NCI-H82 treated with DMSO at 0.1 percent for 48 hours (cell line): ENCODE measurements around the gene TXNDC16.
"Not testable (repeated sequence)": the region's sequence is repeated elsewhere in the genome, so short reads cannot be mapped to it uniquely, and the experiment has no call there.

Source experiments
- DNase-seq: peaks from one replicate; lab custom pipeline; 2025; ENCODE audit not compliant: unreplicated experiment; lab: John Stamatoyannopoulos, UW

TXNDC16 gene

DNA sequence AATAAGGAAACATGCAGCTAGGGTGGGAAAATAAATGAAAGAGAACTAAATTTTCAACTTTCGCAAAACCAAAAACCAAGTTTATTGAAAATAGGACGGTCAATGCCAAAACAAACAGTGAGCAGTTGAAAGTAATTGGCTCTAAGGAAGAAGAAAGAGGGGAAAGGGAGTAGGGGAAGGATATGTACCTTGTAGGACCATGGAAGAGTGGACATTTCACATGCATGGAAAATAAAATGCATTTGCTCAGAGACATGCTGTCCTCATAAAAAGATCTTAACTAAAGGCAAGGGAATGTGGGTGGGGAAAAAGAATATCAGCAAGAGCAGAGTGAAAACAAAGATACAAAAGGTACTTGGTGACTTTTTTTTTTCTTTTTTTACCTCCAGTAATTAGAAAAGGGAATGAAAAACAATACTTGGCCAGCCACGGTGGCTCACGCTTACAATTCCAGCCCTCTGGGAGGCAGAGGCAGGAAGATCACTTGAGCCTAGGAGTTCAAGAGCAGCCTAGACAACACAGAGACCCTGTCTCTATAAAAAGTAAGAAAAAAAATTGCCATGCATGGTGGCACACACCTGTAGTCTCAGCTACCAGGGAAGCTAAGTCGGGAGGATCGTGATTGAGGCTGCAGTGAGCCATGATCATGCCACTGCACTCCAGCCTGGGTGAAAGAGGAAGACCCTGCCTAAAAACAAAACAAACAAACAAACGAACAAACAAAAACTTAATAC is 6.6 kb downstream of the TXNDC16 start:
- no peak for DNase-seq

GRCh38 chr14:52538623-52539022 is 13.7 kb downstream of the TXNDC16 start:
- DNase-seq, result no peak

DNA sequence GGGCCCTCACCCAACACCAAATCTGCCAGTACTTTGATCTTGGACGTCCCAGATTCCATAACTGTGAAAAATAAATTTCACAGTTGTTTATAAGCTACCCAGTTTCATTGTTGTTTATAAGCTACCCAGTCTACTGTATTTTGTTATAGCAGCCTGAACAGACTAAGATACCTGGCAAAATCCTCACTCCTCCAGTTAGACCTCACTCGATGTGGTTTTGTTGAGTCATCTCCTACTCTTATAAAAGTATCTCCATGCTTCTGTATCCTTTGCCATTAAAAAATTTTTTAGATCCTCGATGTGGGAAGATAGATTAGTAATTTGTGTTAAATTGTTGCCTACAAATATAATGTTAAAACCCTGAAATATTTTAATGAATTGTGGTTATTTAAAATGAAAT is 16.0 kb downstream of the TXNDC16 start:
- no peak for DNase-seq

DNA sequence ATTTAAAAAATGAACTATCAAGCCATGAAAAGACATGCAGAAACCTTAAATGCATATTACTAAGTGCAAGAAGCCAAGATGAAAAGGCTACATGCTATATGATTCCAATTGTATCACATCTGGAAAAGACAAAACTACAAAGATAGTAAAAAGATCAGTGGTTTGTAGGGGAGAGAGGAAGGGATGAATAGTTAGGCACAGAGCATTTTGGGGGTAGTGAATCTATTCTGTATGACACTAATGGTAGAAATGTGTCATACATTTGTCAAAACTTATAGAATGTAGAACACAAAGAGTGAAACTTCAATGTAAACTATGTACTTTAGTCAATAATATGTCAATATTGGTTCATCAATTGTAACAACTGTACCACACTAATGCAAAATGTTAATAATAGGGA is 20.8 kb downstream of the TXNDC16 start:
- DNase-seq, result no peak

GRCh38 chr14:52527052-52527451 is 25.3 kb downstream of the TXNDC16 start:
- DNase-seq, result no peak

DNA sequence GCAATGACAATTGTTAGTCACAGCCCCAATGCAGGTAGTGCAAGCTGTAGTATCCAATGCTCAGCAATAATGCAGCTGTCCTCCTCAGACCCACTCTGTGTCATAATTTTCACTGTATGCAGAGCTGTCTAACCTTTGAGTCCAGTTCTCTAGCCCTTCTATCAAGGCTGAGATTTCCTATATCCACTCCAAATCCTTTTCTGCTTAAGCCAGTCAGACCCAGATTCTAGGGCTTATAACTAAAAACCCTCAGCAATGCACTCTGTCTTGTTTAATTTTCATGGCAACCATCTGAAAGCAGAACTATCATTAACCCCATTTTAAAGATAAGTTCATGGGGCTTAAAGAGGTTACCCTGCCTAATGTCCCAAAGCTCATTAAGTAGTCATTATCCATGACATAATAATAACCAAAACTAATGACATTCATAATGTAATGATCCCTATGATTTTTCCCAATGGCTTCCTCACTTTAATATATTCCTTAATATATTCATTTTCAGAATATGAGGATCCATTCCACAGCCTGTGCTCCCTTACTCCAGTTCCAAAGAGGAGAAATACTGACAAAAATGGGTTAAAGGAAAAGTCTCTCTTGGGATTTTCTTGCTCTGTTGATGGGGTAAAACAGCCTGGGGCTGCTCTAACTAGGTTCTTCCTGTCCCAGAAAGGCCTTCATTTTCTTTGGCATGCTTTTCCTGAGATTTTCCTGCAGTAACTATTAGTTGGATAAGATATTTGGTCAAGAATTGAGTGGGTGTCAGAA is 29.5 kb downstream of the TXNDC16 start:
- no peak for DNase-seq

GRCh38 chr14:52522033-52522432 is 30.3 kb downstream of the TXNDC16 start:
- DNase-seq, result no peak

GRCh38 chr14:52514046-52514811 is 38.1 kb downstream of the TXNDC16 start:
- DNase-seq, result no peak

DNA sequence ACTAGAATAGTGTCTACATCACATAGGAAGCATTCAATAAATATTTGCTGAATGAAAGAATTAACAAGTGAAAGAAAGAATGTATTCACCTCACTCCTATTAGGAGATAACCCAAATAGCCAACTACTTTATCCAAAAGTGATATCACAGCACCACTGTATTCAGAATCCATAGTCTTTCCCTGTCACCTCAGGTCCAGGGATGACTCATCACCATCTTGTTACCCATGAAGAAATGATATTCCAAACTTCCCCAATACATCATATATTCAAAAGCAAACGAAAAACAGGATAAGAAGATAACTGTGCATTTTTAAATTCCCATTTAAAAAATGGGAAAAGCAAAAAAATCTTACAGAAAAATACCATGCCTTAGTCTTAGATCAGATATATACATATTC is 39.1 kb downstream of the TXNDC16 start:
- no peak for DNase-seq

- no peak for DNase-seq
Measured at GRCh38 chr14:52494444-52494843, 57.9 kb downstream of the TXNDC16 start.

- DNase-seq, result no peak
Measured at GRCh38 chr14:52485350-52485960, 66.8 kb downstream of the TXNDC16 start.

DNA sequence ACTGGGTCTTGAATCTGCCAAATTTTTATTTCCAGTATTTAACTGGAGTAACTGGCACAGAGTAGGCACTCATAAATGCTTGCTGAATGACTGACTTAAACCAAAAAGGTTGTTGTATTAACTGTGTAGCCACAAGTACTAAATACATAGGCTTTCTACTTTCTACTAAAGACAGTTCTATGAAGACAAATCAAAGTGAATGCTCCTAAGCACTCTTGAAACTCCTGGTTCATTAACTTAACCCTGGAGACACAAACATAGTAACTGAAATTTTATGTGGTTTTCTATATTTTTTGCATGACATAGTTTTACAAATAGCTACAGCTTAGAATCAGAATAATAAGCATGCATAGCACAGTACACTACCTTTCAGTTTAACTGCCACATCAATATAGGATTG is 70.4 kb downstream of the TXNDC16 start:
- DNase-seq, result no peak

DNA sequence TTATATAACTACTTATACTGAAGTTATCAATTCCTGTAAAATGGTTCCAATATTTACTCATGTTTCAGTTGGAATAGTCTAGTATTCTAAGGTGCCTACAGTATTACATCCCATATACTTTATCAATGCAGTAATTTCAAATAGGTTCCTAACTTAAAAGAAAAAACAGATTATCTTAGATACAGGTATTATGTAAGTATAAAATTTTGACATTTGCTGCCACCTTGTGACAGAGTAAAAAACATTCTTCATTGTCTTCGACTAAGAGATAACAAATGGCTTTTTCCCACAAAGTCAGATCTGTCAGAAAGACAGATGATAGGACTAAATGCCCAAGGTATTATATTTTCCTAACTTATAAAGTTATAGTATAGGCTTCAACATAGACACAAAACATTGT is 78.7 kb downstream of the TXNDC16 start:
- no peak for DNase-seq

GRCh38 chr14:52472728-52473127 is 79.6 kb downstream of the TXNDC16 start:
- DNase-seq, result no peak

- not testable (repeated sequence) for DNase-seq
Measured at GRCh38 chr14:52472251-52472650, 80.1 kb downstream of the TXNDC16 start.

GRCh38 chr14:52467515-52468266 is 84.6 kb downstream of the TXNDC16 start:
- no peak for DNase-seq

- no peak for DNase-seq
Measured at GRCh38 chr14:52464175-52464574, 88.1 kb downstream of the TXNDC16 start.

DNA sequence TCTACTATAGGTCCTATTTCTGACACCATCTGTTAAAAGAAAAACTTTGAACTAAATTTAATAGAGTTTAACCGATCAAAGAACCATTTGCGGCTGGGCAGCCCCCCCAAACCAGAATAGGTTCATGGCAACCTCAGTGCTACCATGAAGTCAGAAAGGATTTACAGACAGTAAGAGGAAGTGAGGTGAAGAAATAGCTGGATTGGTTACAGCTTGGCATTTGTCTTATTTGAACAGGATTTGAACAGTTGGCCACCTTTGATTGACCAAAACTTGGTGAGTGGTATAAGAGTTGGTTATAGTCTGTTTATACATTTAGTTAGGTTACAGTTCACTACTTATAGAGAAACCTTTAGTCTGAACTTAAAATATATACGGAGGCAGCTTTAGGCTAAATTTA is 88.9 kb downstream of the TXNDC16 start:
- DNase-seq, result no peak

DNA sequence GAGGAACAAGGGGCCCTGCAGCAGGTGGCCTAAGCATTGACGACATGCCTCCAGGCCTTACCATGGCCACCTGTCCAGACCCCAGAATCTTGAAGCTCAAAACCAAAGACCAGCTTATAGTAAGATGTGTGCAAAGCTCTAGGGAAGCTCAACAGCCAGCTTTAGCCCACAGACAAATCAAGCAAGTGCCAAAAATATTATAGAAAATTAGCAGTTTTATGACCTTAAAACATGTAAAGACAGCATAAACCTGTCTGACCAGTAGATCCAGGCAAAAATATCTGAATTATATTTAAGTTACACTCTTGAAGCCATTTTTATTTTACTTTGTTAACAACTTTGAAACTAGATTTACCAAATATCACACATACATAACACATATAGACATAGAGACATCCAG is 90.6 kb downstream of the TXNDC16 start:
- no peak for DNase-seq

GRCh38 chr14:52458721-52459085 is 93.6 kb downstream of the TXNDC16 start:
- DNase-seq, result no peak

DNA sequence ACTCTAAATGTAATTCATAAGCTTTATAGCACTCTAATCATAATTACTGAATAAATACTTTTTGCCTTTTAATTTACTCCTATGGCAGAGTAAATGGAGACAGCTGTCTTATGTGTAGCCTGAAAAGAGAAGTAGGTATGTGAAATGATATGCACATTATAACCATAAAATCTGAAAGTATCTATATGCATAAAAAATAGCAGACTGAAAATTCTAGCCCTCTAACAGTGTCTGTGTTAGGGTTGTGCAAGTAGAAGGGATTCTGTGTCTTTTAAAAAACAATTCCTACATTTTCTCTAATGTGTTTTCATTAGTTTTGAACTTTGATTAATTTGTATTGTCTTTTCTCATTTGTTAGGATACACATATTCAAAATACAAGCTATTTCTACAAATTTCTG is 94.9 kb downstream of the TXNDC16 start:
- no peak for DNase-seq
